NCI-H82 treated with DMSO at 0.1 percent for 48 hours (cell line): ENCODE results near the gene ETV6.
"Not testable (repeated sequence)": the region's sequence is repeated elsewhere in the genome, so short reads cannot be mapped to it uniquely, and the experiment has no call there.

Experiments used
- DNase-seq: peaks from one replicate; lab custom pipeline; 2025; ENCODE audit not compliant: unreplicated experiment; lab: John Stamatoyannopoulos, UW

ETV6 gene

DNA sequence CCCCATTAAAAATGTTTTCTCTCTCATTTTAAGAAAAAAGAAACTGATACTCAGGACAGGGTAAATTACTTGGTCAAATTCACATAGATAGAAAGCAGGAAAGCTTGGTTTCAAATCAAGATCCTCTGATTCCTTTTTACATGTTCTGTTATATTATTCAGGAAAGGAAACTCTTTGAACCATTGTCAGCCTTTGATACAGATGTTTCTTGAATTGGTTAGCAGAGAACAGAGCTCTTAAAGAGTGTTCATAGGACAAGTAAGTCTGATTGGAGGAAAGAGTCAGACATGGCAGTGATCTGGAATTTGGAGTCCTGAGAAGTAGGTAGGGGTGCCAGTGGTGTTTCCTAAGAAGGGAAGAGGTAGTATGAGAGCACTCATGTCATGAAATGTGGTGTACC is 256.1 kb downstream of the ETV6 start:
- DNase-seq = no peak

- no peak for DNase-seq
Measured at GRCh38 chr12:11906286-11906935, 256.9 kb downstream of the ETV6 start.

DNA sequence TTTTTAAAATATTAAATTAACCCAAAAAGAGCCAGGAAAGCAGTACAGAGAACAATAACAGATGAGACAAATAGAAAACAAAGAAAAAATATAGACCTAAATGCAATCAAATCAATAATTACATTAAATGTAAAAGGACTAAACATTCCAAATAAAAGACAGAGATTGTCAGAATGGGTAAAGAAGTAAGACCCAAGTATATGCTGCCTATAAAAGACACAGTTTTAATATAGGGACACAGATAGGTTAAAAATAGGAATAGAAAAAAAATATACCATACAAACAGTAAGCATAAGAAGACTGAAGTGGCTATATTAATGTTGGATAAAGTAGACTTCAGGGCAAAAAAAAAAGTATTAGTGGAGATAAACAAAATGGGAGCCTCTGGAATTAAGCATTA is 258.2 kb downstream of the ETV6 start:
- DNase-seq = no peak

DNA sequence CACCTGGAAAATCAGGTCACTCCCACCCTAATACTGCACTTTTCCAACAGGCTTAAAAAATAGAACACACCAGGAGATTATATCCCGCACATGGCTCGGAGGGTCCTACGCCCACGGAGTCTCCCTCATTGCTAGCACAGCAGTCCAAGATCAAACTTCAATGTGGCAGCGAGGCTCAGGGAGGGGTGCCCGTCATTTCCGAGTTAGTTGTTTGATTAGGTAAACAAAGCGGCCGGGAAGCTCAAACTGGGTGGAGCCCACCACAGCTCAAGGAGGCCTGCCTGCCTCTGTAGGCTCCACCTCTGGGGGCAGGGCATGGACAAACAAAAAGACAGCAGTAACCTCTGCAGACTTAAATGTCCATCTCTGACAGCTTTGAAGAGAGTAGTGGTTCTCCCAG is 259.9 kb downstream of the ETV6 start:
- DNase-seq = not testable (repeated sequence)

- DNase-seq = no peak
Measured at GRCh38 chr12:11916113-11916512, 266.6 kb downstream of the ETV6 start.

- DNase-seq = no peak
Measured at GRCh38 chr12:11916771-11917170, 267.3 kb downstream of the ETV6 start.

DNA sequence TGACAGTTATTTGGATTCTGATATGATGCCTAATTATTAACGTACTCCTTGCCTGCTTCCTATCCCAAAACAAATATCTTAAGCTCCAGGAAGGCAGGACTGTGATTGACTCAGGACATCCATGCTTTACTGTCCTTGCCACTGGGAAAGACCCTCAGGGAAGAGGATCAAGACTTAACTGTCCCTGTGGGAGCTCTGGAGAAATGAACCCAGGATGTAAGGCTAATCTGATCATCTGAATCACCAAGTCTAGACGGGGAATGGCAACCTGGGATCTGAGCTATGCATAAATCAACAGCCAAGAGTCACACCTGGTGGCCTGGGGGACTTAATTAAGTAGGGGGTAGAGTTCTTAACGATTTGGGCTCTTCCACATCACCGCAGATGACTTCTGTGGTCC is 268.0 kb downstream of the ETV6 start:
- no peak for DNase-seq

DNA sequence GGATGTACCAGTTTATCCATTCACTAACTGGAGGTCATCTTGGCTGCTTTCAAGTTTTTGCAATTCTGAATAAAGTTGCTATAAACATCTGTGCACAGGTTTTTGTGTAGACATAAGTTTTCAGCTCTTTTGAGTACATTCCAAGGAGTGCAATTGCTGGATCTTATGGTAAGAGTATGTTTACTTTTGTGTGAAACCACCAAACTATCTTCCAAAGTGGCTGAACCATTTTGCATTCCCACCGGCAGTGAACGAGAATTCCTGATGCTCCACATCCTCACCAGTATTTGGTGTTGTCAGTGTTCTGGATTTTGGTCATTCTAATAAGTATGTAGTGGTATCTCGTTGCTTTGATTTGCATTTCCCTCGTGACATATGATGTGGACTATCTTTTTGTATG is 270.8 kb downstream of the ETV6 start:
- DNase-seq = no peak

- DNase-seq = no peak
Measured at GRCh38 chr12:11922361-11922760, 272.9 kb downstream of the ETV6 start.

DNA sequence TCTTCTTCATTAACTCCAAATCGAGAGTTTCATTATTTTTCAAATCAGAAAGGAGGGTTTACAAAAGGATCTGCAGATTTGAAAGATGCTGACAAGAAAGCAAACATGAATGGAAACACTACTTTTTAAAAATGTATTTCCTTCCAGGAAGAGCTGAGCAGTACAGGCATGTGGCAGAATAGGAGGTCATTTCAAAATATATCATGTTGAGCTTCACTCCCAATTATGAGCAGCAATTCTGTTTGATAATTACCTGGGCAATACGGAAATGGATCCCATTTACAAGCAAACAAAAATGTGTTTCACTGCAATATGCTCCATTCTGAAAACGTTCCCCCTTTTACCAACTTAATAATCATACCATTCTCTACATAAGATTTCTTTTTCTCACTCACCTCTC is 273.6 kb downstream of the ETV6 start:
- DNase-seq = no peak

GRCh38 chr12:11927286-11927935 is 277.9 kb downstream of the ETV6 start:
- DNase-seq = no peak

GRCh38 chr12:11929714-11930113 is 280.2 kb downstream of the ETV6 start:
- no peak for DNase-seq

- no peak for DNase-seq
Measured at GRCh38 chr12:11939223-11939622, 289.7 kb downstream of the ETV6 start.

- DNase-seq = no peak
Measured at GRCh38 chr12:11941606-11942337, 292.3 kb downstream of the ETV6 start.

DNA sequence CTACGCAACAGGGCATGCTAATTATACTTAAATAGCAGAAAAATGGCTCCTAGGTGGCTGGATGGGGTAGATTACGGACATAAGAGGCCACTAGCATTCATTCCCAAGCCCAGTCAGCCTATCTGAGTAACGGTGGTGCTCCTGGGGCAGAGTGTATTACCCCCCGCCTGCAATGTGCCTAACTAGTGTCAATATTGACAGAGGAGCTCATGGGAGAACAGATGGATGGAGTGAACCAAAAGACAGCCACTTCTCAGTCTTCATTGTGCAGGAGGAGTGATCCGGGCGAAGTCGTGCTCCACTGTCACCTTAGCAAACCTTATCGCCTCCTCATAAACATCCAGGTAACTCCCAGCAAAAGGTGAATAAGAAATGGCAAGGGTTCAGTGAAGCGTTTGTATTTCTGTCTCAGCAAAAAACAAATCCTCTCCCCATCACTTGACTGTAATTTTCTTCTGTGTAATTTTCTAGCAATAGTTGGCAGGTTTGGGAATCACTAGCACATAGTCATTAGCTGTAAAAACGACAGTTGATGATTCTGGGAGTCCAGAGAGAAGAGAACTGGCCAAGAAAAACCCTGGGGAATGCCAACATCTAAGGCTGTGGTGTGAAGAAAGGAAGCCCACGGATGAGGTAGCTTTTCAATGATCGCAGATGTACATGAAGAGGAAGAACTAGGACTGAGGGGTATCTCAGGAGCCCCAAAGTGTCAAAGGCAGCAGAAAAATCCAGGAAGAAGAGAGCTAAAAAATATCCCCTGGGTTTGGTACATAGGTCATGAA is 294.6 kb downstream of the ETV6 start:
- no peak for DNase-seq
